ENCODE results near the gene C2orf92. TPM values are rescaled to one million over a fixed set of nuclear protein-coding genes. Genes with fewer than 3 reads are reported as not detected.
"Not testable (repeated sequence)": the region's sequence is repeated elsewhere in the genome, so short reads cannot be mapped to it uniquely, and the experiment has no call there.

The C2orf92 gene
- 11.7 TPM for total RNA-seq

- DNase-seq (ENCODE audit: low spot score) (peak; percentile 15), ATAC-seq (no peak)
These were observed at the start of gene C2orf92 for GRCh38 chr2:97669448-97669847. C2orf92 (plus strand) TSS chr2:97669713; CDS start chr2:97669789, 76 bp downstream.

- not testable (repeated sequence) for DNase-seq (ENCODE audit: low spot score); ATAC-seq
These were observed 49.0 kb upstream of the C2orf92 start for GRCh38 chr2:97620492-97620891.

DNA sequence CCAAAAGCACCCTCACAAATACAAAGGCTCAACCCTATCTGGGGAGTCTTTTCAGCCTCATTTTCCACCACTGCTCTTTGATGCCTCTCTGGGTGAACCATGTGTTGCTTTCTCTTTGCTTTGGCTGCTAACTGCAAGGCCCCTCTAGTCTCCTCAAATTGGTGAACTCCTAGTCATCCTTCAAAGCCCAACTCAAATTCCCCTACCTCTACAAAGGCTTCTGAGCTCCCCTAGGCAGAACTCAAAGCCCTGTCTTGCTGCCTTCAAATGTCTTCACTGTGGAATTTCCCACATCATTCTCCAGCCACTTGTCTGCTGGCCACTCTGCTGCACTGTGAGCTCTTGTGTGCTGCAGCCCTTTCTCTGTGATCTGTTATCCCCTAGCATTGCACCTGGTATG is 46.5 kb upstream of the C2orf92 start:
- not testable (repeated sequence) for ATAC-seq

DNA sequence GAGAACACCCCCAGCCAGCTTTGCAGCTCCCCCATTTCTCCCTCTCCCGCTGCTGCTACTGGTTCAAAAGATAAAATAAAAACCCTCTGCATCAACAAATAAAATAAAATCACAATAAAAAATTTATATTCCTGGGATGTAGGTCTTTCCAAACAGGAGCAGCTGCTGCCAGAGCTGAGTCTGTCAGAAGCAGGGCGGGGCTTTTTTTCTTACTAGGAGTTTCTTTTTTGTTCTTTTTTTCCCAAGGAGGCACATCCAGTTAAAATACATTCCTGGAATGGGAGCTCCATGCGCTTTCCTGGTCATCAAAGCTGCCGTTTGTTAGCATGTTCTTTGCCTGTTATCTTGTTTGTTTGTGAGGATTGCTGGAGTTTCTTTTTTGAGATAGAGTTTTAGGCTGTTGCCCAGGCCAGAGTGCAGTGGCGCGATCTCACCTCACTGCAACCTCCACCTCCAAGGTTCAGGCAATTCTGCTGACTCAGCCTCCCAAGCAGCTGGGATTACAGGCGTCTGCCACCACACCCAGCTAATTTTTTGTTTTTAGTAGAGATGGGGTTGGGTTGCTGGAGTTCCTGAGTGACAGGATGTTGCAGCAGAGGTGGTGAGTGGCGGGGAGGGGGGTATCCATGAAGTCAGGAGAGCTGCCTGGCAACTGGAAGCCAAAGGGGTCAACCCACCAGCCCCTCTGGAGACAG is 44.0 kb upstream of the C2orf92 start:
- ATAC-seq; DNase-seq (ENCODE audit: low spot score): not testable (repeated sequence)

More for the DNA sequence above, 46.5 kb upstream of the C2orf92 start:
- not testable (repeated sequence) for DNase-seq (ENCODE audit: low spot score)

DNA sequence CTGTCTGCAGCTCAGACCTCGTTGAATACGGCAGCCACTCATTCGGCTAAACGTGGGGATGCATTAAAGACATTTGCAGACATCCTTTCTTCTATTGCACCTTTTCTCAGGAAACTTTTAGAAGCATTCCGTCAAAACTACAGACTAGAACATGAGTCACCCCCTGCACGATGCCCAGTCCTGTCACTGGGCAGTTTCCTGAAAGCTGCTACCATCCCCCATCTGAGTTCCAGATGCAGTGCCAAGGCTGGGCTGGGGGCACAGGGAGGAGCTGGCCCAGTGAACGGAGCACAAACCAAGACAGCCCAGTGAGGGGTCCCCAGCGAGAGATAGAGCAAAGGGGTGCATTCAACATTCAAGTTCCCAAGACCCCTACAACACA is 43.5 kb upstream of the C2orf92 start:
- not testable (repeated sequence) for ATAC-seq

DNA sequence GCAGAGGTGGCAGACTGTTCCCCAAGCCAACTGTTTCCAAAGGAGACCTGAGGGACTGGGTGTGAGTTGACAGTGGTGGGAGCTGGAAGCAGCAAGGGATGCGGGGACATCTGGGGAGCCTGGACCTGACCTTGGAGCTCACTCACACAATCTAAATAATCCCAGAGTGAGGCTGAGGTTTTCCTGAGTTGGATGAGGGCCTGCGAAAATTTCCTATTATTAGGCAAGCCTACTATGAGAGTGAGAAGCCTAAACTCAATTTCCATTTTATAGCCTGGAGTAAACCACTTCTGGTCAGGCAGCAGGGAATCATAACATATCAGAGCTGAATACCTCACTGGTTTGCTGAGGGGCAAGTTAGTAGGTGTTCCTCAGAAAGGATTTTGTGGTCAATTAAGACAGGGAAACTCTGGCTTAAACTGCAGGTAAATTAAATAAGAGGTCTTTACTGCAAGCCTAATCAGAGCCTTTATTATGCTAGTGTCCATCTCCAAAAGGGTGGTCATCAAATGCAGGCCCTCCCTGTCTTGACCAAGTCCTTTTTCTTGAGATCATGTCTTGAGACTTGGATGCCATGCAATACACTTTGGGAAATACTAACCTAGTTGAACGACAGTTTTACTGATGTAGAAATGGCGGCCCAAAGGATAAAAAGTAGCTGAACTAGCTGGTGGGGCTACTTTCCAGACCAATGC is 25.3 kb upstream of the C2orf92 start:
- DNase-seq (ENCODE audit: low spot score): no peak
- no peak for ATAC-seq

More for the DNA sequence above, 43.5 kb upstream of the C2orf92 start:
- not testable (repeated sequence) for DNase-seq (ENCODE audit: low spot score)

DNA sequence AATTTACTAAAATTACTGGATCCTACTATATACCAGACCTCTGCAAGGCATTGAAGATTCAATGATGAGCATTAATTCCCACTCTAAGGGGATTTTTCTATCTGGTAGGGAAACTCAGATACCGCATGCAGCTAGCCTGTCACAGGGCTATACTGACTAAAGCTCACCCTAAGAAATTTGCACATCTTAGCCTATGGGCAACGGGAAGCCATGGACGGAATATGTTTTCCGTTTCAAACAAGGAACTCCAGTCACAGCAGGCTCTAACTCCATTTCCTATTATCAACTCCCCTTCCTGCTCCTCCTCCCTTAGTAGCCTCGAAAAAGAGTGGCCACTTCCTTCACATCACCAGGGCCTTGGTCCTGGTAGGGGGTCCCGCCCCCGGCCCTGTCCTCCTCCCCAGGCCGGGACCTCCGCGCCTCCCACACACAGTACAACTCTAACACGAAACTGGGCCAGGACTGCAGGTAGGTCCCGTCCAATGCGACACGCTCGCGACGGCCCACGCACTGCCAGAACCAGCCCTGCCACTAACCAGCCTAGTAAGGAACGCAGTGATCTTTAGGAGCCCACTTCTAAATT is 24.3 kb upstream of the C2orf92 start:
- DNase-seq (ENCODE audit: low spot score): no peak
- peak; percentile 57 for ATAC-seq

GRCh38 chr2:97645695-97646629 is 23.6 kb upstream of the C2orf92 start, which contains the start of gene COX5B:
COX5B (plus strand) TSS chr2:97646062; CDS start chr2:97646087, 25 bp downstream.
- DNase-seq (ENCODE audit: low spot score): peak; percentile 99
- peak; percentile 98 for ATAC-seq

DNA sequence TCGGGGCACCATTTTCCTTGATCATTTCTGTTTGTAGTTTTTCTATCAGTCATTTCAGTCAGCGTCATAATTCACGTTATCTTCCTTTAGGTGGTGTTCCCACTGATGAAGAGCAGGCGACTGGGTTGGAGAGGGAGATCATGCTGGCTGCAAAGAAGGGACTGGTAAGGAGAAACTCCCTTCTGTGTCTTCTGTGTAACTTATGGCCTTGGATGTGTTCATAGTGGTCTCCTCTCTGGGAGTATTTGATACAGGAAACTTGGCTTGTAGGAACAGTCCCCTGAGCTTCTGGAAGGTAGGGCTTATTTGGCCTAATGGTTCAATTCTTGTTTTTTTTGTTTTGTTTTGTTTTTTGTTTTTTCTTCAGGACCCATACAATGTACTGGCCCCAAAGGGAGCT is 22.5 kb upstream of the C2orf92 start:
- DNase-seq (ENCODE audit: low spot score): no peak
- ATAC-seq: no peak

DNA sequence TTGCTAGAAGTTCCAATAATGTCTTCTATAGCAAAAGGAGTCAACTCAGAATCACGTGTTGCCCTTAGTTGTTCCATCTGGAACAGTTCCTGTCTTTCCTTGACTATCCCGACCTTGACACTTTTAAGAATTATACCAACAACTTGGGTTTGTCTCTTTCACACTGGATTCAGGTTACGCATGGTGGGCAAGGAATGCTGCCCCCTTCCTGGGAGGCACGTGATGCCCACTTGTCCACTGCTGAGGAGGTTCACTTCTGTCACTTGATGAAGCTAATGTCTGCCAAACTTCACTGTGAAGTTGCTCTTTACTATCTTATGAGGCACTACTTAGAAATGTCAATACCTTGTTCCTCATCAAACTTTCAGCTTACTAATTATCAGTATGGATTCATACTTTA is 18.4 kb upstream of the C2orf92 start:
- no peak for ATAC-seq
- no peak for DNase-seq (ENCODE audit: low spot score)

GRCh38 chr2:97653473-97653872 is 16.0 kb upstream of the C2orf92 start:
- DNase-seq (ENCODE audit: low spot score) (no peak), ATAC-seq (no peak)

- DNase-seq (ENCODE audit: low spot score): no peak
- ATAC-seq: no peak
These were observed 15.6 kb upstream of the C2orf92 start for GRCh38 chr2:97653874-97654273.

- DNase-seq (ENCODE audit: low spot score) (no peak), ATAC-seq (no peak)
These were observed 15.2 kb upstream of the C2orf92 start for GRCh38 chr2:97654309-97654708.

DNA sequence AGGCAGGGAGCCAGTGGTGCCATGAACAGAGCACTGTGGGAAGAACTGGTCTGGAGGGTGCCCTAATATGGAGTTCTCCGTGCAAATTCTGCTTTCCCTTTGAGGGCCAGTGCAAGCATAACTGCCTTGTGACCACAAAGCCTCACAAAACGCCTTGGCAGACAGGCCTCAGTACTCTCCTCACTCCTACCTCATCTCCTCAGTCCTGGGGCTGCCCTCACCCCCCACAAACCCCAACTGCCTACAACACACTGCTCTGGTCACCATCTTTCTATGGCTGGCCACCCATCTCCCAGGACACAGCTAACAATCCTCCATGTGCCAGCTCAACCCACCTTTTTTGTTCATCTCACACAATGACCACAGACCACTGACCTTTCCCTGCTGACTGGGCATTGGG is 14.7 kb upstream of the C2orf92 start:
- ATAC-seq (no peak), DNase-seq (ENCODE audit: low spot score) (no peak)

- no peak for ATAC-seq
- no peak for DNase-seq (ENCODE audit: low spot score)
These were observed 13.3 kb upstream of the C2orf92 start for GRCh38 chr2:97656129-97656755.

DNA sequence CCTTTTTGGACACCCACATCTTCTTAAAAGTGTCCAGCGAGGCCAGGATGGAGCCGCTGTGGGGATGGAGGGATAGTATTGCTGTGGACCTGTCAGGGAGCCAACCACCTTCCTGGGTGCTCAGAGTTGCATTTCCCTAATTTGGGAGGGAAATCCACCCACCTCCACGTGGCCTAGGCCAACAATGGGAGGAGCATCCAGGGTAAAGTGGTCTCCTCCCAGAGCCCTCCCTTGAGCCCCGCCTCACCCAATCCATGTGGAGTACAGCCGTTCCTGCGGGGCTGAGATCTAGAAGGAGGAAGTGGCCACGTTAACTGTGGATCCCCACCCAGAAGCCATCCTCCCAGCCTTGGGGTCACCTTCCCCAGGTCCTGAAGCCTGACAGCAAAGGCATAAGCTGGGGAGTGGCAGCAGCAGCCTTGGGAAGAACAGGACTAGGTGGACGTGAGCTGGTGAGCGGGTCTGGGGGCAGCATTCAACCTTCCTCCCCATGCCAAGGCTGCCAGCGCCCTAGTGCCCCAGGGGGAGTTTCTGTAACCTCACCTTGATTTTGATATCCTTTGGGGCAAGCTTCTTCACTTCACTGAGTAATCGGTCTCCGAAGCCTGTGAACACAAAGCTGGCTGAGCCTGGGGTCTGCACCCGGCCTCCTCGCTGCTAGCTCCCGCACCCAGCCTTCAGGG is 12.5 kb upstream of the C2orf92 start:
- DNase-seq (ENCODE audit: low spot score) (no peak), ATAC-seq (no peak)

- DNase-seq (ENCODE audit: low spot score) (no peak), ATAC-seq (no peak)
These were observed 11.4 kb upstream of the C2orf92 start for GRCh38 chr2:97657986-97658690.

DNA sequence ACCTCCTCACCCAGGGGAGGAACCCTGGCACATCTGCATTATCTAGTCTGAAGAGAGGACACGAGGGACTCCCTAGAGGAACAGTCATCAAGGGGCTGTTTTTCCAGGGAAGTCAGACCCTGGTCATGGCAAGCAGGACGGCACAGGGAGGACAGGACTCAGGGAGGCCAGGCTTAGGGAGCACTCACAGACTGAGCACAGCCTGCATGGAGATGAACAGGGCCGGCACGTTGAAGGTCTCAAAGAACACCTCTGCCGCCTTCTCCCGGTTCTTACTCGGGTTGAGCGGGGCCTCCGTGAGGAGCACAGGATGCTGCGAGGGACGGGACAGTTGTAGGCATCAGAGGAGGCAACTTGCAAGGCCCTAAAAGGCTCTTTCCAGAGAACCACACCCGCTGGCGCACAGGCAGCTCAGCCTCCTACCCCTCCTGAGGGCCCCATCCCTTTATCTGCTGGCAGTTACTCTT is 10.8 kb upstream of the C2orf92 start:
- no peak for ATAC-seq
- no peak for DNase-seq (ENCODE audit: low spot score)

Data from left lobe of liver (tissue), 2 donors.